GM12872 (cell line): ENCODE results near the gene CLIP1.

Experiments used
- TF ChIP-seq, protein P1 (sequence below): IDR thresholded peaks from 3 replicates; pipeline ENCODE4 v1.5.1; 2011; ENCODE audit warnings: low read depth, mild to moderate bottlenecking, low read length, moderate library complexity; ENCODE audit not compliant: insufficient read depth

CLIP1 gene

DNA sequence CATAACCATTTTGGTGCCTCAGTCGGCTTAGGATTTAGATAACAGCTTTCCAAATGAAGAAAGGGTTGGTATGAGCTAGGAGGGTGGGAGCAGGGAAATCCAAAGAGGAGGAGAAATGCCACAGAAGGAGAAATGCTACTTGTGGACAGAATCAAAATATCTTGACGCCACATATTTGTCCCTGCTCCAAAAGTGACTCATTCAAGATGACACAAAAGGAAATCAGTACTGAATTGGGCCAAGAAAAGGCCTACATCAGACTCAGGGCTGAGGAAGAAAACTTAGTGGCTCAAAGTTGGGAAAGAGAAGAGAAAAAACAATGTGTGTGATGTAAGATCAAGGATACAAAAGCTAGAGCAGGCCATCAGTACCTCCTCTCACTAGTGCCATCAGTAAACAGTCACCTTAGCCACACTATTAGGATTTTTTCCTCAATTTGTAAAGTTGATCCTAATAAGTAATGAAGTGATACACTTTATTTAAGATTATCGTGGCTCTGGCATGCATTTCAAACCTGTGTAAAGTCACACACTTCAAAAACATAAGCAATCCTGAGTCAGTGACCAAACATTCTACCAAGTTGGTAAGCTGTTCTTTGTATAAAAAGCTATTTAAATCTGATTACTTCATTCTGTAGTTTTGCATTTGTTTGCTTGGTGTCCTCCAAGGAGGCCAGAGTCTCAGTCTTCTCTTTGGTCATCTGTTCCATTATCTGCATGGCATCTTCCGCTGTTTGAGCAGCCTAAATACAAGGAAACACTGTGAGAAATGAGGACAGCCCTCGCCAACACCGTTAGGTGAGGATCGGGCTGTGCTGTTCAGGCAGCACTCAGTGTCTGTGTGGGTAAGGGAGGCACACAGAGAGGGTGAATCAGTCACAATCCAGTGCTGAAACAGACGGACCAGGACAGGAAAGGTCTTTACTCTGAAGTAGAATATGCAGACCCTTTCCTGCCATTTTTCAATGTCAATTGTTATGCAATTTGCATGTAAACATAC lies 103.6 kb downstream of the CLIP1 start:
- TF ChIP-seq, protein P1, sequence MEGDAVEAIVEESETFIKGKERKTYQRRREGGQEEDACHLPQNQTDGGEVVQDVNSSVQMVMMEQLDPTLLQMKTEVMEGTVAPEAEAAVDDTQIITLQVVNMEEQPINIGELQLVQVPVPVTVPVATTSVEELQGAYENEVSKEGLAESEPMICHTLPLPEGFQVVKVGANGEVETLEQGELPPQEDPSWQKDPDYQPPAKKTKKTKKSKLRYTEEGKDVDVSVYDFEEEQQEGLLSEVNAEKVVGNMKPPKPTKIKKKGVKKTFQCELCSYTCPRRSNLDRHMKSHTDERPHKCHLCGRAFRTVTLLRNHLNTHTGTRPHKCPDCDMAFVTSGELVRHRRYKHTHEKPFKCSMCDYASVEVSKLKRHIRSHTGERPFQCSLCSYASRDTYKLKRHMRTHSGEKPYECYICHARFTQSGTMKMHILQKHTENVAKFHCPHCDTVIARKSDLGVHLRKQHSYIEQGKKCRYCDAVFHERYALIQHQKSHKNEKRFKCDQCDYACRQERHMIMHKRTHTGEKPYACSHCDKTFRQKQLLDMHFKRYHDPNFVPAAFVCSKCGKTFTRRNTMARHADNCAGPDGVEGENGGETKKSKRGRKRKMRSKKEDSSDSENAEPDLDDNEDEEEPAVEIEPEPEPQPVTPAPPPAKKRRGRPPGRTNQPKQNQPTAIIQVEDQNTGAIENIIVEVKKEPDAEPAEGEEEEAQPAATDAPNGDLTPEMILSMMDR: no peak

DNA sequence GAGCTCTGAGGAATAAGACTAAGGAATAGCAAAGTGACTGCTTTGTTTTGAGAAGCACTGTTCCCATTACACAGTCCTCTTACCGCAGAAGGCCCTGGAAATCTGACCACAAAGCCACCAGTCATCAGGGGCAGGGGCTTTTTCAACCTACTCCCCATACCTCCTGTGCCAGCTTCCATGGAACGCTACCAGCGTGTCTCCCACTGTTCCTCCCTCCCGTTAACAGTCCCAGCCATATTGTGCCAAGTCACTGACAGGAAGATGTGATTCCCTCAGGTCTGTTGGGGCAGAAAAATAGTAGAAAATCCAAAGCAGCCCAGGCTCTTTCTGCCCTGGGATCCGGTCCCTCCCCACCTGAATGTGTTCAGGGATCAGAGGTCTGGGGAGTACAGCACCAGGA lies 109.5 kb downstream of the CLIP1 start:
- TF ChIP-seq, protein P1: no peak

DNA sequence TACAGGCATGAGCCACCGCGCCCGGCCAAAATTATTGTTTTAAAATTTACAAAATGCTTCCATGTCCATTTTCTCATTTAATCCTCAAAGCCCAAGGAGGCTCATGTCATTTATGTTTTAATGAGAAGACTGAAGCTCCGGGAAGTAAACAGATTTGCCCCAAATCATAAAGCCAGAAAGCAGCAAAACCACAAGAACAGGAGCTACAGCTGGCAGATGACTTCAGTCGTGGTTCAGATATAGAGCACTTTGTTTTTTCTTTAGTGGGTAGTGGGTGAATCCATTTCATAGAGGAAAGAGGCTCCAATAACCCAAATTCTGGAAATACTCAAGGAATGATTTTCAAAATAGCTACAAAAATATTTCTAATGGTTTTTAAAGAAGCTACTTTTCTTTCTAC lies 110.8 kb downstream of the CLIP1 start:
- TF ChIP-seq, protein P1: no peak

DNA sequence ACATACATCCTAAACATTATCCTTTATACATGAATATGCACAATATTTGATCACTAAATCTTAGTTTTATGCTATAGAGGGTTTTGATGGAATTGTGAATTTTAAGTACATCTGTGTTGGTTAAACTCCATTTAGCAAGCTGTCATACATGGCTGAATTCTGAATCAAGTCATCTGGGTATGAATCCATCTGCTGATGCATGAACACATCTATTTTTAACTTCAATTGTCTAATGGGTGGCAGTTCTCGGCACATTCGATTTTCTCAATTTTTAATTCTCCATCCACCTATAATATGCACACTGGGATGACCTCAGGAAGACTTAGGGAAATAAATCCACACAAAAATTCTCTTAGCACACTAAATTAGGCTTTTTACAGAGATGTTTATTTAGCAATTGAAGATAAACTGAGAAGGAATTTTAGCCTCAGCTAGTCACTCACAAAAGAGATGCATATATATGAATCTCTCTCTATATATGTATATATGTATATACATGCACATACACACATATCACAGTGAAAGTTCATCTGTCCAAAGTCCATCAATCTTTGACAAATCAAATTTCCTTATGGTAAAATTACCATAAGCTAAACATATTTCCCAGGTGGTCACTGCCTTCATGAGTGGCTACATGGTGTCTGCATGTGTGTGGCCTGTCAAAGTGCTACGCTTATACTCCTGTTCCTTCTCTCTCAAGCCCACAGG lies 111.7 kb downstream of the CLIP1 start:
- TF ChIP-seq, protein P1: no peak

DNA sequence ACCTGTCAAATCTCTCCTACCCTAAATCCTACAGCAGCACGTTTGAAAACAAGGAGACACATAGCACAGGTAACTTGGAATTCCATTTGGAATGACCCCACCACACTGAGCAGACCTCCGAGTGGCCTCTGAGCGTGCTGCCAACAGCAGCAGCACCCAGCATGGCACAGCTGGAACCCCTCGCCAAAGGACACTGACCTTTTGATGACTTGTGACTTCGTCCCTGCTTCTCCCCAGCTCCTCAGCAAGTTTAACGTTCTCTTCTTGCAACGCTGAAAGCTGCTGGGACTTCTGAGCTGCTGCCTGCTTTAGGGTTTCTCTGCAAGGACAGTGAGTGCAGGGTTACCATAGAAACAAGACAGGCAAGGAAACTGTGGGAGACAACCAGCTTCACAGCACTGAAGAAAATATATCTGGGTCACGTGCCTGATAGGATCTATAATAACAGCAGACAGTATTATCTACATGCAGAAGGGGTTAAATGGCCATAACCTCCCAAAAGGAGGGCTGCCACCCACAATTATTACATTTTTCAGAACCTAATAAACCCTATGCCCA lies 112.8 kb downstream of the CLIP1 start:
- TF ChIP-seq, protein P1: no peak

DNA sequence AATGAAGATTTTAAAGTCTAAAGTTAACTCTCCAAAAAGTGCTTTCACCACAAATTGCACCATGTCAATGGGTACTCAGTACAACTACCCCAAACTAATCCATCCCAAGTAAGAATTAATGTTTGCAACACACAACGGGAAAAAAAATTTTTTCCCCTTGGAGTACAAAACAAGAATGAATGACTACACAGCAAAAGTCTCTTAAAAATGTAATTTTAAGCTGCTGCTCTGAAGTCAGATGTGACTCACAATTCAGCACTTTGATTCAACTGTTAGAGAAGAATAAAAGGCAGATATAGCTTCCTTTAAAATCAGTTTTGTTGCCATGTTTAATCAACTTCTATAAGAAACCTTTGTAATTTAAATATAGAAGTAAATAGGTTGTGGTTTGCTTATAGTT lies 113.7 kb downstream of the CLIP1 start:
- TF ChIP-seq, protein P1: no peak

DNA sequence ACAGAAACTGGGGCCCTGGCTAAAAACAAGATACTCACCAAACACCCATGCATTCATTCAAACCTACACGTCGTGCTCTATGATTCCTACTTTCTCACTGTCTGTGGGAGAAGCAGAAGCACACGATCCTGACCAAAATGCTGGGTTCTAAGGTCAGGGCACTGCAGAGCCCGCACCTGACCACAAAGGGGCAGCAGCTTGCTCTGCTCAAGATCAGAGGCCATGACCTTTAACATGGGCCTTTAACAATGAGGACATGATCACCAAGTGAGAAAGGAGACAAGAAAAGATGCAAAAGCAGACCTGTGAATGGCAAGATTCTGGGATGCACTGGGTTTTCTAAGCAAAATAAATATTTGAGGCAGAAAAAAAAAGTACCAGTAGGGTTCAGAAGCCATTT lies 116.1 kb downstream of the CLIP1 start:
- TF ChIP-seq, protein P1: peak; percentile 48; the same call in 2 of the 3 replicates
